HG03097 (cell line): ENCODE data around the gene KCTD6.

Source experiments
- ATAC-seq: cut with Tn5 transposase; IDR thresholded peaks from one replicate; pipeline ENCODE4 v1.9.1; 2021; ENCODE audit not compliant: unreplicated experiment, low FRiP score

KCTD6 gene

GRCh38 chr3:58540176-58540858, 48.4 kb downstream of the KCTD6 start:
- ATAC-seq = no peak

- no peak for ATAC-seq
Observed at GRCh38 chr3:58544541-58544940, 52.6 kb downstream of the KCTD6 start.

GRCh38 chr3:58551636-58552180, 59.8 kb downstream of the KCTD6 start:
- no peak for ATAC-seq
